ENCODE results near the gene BBS1. TPM values are rescaled to one million over a fixed set of nuclear protein-coding genes. Genes with fewer than 3 reads are reported as not detected.

Gene BBS1
- polyA plus RNA-seq, 1 experiment = 17.7 TPM

GRCh38 chr11:66468691-66469090 lies 41.7 kb upstream of the BBS1 start:
- H3K27me3 ChIP-seq (ENCODE audit: control insufficient read depth, insufficient read depth, low read length) = no peaks in the 10 kb centered on the region
- ChIA-PET CTCF (interaction anchor here (0.6 to 1.5 kb wide), 3 partner anchors 10 to 82 kb away, joined by 3 to 6 read pairs (median 6); no protein-coding TSS in a partner anchor), POLR2A (interaction anchor here (0.8 kb wide), 1 partner anchor 11 kb away, joined by 5 read pairs; the partner anchor contains the start of gene DPP3)
- no peak overlapping the region for H3K27ac ChIP-seq (ENCODE audit: low read depth, low read length)
- TF ChIP-seq, protein P1, sequence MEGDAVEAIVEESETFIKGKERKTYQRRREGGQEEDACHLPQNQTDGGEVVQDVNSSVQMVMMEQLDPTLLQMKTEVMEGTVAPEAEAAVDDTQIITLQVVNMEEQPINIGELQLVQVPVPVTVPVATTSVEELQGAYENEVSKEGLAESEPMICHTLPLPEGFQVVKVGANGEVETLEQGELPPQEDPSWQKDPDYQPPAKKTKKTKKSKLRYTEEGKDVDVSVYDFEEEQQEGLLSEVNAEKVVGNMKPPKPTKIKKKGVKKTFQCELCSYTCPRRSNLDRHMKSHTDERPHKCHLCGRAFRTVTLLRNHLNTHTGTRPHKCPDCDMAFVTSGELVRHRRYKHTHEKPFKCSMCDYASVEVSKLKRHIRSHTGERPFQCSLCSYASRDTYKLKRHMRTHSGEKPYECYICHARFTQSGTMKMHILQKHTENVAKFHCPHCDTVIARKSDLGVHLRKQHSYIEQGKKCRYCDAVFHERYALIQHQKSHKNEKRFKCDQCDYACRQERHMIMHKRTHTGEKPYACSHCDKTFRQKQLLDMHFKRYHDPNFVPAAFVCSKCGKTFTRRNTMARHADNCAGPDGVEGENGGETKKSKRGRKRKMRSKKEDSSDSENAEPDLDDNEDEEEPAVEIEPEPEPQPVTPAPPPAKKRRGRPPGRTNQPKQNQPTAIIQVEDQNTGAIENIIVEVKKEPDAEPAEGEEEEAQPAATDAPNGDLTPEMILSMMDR (IDR thresholded peaks at IDR 0.05; ENCODE audit: low read depth, low read length) = no peak
- no peak for DNase-seq (ENCODE audit: low read depth, low spot score)
- no peak overlapping the region for H3K4me3 ChIP-seq (ENCODE audit: low read depth, low read length)
- no peaks in the 10 kb centered on the region; the same call in 1 of the 2 replicates for H3K9me3 ChIP-seq (ENCODE audit: control insufficient read depth, insufficient read depth, low read length)

GRCh38 chr11:66469441-66469840 lies 41.0 kb upstream of the BBS1 start:
- Histone ChIP-seq H3K27ac (ENCODE audit: low read depth, low read length) (no peak overlapping the region), H3K27me3 (ENCODE audit: control insufficient read depth, insufficient read depth, low read length) (no peaks in the 10 kb centered on the region), H3K4me3 (ENCODE audit: low read depth, low read length) (no peak overlapping the region), H3K9me3 (ENCODE audit: control insufficient read depth, insufficient read depth, low read length) (no peaks in the 10 kb centered on the region; the same call in 1 of the 2 replicates)
- ChIA-PET POLR2A (interaction anchor here (0.8 kb wide), 1 partner anchor 11 kb away, joined by 5 read pairs; the partner anchor contains the start of gene DPP3), CTCF (interaction anchor here (1.1 to 1.5 kb wide), 3 partner anchors 10 to 209 kb away, joined by 3 to 6 read pairs (median 6); no protein-coding TSS in a partner anchor)
- TF ChIP-seq, protein P1 (IDR thresholded peaks at IDR 0.05; ENCODE audit: low read depth, low read length) = no peak
- no peak for DNase-seq (ENCODE audit: low read depth, low spot score)

- H3K27ac ChIP-seq (ENCODE audit: low read depth, low read length) = no peak overlapping the region
- H3K4me3 ChIP-seq (ENCODE audit: low read depth, low read length) = no peak overlapping the region
- DNase-seq (ENCODE audit: low read depth, low spot score) = no peak
- no peaks in the 10 kb centered on the region; the same call in 1 of the 2 replicates for H3K9me3 ChIP-seq (ENCODE audit: control insufficient read depth, insufficient read depth, low read length)
- POLR2A ChIA-PET = no interaction called here
- CTCF ChIA-PET = interaction anchor here (1.1 to 1.5 kb wide), 2 partner anchors 84 to 208 kb away, joined by 3 to 6 read pairs; no protein-coding TSS in a partner anchor
- TF ChIP-seq, protein P1 (IDR thresholded peaks at IDR 0.05; ENCODE audit: low read depth, low read length) = no peak
- H3K27me3 ChIP-seq (ENCODE audit: control insufficient read depth, insufficient read depth, low read length) = no peaks in the 10 kb centered on the region
Observed at GRCh38 chr11:66470015-66470414, 40.4 kb upstream of the BBS1 start.

DNA sequence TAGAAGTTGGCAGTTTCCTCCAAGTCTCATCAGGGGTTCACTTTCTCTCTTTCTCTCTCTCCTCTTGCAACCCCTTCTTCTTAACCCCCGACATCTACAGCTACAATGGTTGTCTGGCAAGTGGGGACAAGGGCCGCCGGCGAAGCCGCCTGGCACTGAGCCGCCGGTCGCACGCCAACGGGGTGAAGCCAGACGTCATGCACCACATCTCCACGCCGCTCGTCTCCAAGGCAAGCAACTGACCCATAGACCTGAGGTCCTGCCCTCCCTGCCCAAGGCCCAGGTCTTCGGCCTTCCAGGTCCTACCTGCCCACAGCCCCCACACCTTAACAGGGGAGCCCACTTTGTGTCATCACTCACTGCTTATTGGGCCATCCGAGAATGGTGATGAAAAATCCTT lies 39.3 kb upstream of the BBS1 start:
- Histone ChIP-seq H3K4me3 (ENCODE audit: low read depth, low read length) (no peak overlapping the region), H3K27me3 (ENCODE audit: control insufficient read depth, insufficient read depth, low read length) (no peaks in the 10 kb centered on the region), H3K9me3 (ENCODE audit: control insufficient read depth, insufficient read depth, low read length) (no peaks in the 10 kb centered on the region; the same call in 1 of the 2 replicates), H3K27ac (ENCODE audit: low read depth, low read length) (no peak overlapping the region)
- DNase-seq (ENCODE audit: low read depth, low spot score) = no peak
- ChIA-PET CTCF (interaction anchor here (1.0 kb wide), 1 partner anchor 42 kb away, joined by 3 read pairs; no protein-coding TSS in a partner anchor), POLR2A (interaction anchor here (0.6 kb wide), 1 partner anchor 97 kb away, joined by 3 read pairs; the partner anchor contains the start of gene CTSF)
- TF ChIP-seq, protein P1 (IDR thresholded peaks at IDR 0.05; ENCODE audit: low read depth, low read length) = no peak

DNA sequence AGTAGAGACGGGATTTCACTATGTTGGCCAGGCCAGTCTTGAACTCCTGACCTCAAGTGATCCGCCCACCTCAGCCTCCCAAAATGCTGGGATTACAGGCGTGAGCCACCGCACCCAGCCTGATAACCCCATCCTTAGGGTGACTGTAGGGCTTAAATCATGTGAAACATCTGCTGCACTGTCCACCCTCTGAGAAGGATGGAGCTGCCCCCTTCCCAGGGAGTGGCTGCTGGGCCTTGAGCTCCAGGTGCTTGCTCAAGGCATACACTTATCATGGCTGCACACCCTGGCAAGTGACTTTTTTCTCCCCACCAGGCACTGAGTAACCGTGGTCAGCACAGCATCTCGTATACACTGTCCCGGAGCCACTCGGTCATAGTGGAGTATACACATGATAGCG lies 38.4 kb upstream of the BBS1 start:
- DNase-seq (ENCODE audit: low read depth, low spot score) = no peak
- H3K9me3 ChIP-seq (ENCODE audit: control insufficient read depth, insufficient read depth, low read length) = no peaks in the 10 kb centered on the region; the same call in 1 of the 2 replicates
- no peak overlapping the region for H3K4me3 ChIP-seq (ENCODE audit: low read depth, low read length)
- POLR2A ChIA-PET = interaction anchor here (0.6 kb wide), 1 partner anchor 97 kb away, joined by 3 read pairs; the partner anchor contains the start of gene CTSF
- CTCF ChIA-PET = interaction anchor here (1.0 kb wide), 1 partner anchor 42 kb away, joined by 3 read pairs; no protein-coding TSS in a partner anchor
- TF ChIP-seq, protein P1 (IDR thresholded peaks at IDR 0.05; ENCODE audit: low read depth, low read length) = no peak
- H3K27ac ChIP-seq (ENCODE audit: low read depth, low read length) = no peak overlapping the region
- no peaks in the 10 kb centered on the region for H3K27me3 ChIP-seq (ENCODE audit: control insufficient read depth, insufficient read depth, low read length)

Data from AG04450 (cell line).